ENCODE data around the gene RALA.

The RALA gene

DNA sequence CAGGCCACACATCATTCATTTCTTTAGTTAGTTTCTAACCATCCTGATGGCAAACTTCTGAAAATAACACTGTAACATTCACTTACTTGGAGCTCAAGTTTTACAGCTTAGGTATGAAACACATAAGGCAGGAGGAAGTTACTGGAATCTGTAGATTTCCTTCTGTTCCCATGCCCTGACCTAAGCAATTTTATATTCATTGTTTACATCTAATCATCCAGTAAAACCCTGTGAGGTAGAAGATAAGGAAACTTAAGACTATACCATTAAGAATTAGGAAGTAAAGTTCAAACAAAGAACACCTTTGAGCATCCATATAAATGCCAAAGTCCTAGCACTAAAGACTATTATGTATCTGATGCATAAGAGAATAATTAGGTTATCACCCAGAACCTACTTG lies 19.5 kb downstream of the RALA start:
- H3K4me3 Mint-ChIP-seq, result no peak overlapping the region
- H3K9me3 Mint-ChIP-seq, result peaks cover 2% of the 10 kb centered on the region
- TF ChIP-seq, protein P1, sequence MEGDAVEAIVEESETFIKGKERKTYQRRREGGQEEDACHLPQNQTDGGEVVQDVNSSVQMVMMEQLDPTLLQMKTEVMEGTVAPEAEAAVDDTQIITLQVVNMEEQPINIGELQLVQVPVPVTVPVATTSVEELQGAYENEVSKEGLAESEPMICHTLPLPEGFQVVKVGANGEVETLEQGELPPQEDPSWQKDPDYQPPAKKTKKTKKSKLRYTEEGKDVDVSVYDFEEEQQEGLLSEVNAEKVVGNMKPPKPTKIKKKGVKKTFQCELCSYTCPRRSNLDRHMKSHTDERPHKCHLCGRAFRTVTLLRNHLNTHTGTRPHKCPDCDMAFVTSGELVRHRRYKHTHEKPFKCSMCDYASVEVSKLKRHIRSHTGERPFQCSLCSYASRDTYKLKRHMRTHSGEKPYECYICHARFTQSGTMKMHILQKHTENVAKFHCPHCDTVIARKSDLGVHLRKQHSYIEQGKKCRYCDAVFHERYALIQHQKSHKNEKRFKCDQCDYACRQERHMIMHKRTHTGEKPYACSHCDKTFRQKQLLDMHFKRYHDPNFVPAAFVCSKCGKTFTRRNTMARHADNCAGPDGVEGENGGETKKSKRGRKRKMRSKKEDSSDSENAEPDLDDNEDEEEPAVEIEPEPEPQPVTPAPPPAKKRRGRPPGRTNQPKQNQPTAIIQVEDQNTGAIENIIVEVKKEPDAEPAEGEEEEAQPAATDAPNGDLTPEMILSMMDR (IDR thresholded peaks at IDR 0.05; ENCODE audit: unreplicated experiment in 3 of 3), result no peak
- no peak overlapping the region for H3K27ac Mint-ChIP-seq
- H3K4me1 Mint-ChIP-seq, result peaks cover 37% of the 10 kb centered on the region
- peaks cover 23% of the 10 kb centered on the region for H3K36me3 Mint-ChIP-seq (ENCODE audit: low read depth)
- no peaks in the 10 kb centered on the region for H3K27me3 Mint-ChIP-seq (ENCODE audit: low read depth)

DNA sequence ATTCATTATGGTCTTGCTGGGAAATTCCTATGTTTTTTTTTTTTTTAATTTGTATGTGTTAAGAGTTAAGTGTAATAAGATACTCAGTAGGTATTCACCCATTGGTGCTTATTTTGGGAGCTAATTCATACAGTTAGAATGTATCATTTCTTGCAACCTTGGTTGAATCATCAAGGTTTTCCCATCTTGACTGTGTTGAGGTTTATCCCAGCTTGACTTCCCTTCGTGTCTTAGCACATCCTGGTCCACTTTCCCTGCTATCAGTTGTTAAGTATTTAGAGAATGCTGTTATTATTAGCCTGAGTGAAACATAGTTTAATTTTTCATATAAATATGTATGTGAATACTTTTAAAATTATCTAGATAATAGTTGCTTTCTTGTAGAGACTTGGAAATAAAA lies 20.8 kb downstream of the RALA start:
- TF ChIP-seq, protein P1 (IDR thresholded peaks at IDR 0.05; ENCODE audit: unreplicated experiment in 3 of 3), result no peak
- peaks cover 37% of the 10 kb centered on the region for H3K4me1 Mint-ChIP-seq
- peaks cover 24% of the 10 kb centered on the region for H3K36me3 Mint-ChIP-seq (ENCODE audit: low read depth)
- H3K27me3 Mint-ChIP-seq (ENCODE audit: low read depth), result no peaks in the 10 kb centered on the region
- no peak overlapping the region for H3K4me3 Mint-ChIP-seq
- no peak overlapping the region for H3K27ac Mint-ChIP-seq
- no peaks in the 10 kb centered on the region for H3K9me3 Mint-ChIP-seq

DNA sequence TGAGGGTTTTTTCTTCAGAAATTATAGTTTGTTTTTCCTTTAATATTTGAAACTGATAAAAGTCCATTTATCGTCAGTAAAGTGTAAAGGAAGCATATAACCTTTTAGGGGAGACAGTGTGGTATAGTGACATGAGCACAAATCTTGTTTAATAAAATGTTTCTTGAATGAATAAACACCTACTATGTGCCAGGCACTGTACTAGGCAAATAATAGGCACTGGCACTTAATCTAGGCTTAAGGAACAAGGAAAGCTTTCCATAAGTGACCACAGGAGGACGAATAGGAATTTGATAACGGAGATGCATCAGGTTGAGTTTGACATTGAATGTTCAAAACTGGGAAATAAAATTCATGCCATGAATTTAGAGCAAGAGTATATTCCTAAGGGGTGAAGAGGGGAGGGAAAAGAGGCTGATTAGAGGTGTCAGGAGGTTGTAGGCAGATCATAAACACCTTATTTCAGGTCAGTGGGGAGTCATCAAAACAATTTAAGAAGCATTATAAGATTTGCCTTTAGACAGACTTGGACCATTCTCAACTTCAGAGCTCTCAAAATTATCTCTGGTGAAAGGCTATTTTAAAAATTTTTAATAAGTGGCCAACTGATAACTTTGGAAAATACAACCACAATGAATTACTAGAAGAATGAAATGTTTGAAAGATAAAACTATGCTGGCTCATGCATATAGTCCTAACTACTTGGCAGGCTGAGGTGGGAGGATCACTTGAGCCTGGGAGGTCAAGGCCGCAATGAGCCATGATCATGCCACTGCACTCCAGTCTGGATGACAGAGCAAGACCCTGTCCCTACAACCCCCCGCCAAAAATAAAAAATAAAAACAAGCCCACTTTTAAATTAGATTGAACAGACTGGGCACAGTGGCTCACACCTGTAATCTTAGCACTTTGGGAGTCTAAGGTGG lies 22.4 kb downstream of the RALA start:
- H3K4me1 Mint-ChIP-seq, result peaks cover 43% of the 10 kb centered on the region
- H3K27me3 Mint-ChIP-seq (ENCODE audit: low read depth), result no peaks in the 10 kb centered on the region
- no peaks in the 10 kb centered on the region for H3K9me3 Mint-ChIP-seq
- TF ChIP-seq, protein P1 (IDR thresholded peaks at IDR 0.05; ENCODE audit: unreplicated experiment in 3 of 3), result no peak
- H3K36me3 Mint-ChIP-seq (ENCODE audit: low read depth), result peaks cover 36% of the 10 kb centered on the region
- peak overlapping the region in 2 of 3 experiments; percentile 0 to 2 for H3K27ac Mint-ChIP-seq
- no peak overlapping the region for H3K4me3 Mint-ChIP-seq

DNA sequence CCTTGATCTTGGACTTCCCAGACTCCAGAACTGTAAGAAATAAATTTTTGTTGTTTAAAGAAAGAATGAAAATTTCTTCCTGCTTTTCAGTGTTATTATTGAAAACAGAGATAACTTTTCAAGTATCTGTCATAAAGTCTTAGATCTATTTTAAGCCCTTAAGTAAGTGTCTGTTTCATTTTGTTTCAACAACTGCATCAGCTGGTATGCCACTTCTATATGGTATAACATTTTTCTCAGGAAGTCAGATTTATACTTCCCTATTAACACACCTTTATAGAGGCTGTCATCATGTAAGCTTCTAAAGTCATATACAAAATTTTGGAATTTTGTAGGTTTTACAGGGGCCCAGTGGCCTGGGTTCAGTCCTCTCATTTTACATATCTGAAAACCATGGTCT lies 24.4 kb downstream of the RALA start:
- TF ChIP-seq, protein P1 (IDR thresholded peaks at IDR 0.05; ENCODE audit: unreplicated experiment in 3 of 3), result no peak
- Mint-ChIP-seq H3K27me3 (ENCODE audit: low read depth) (no peaks in the 10 kb centered on the region), H3K4me1 (peaks cover 34% of the 10 kb centered on the region), H3K4me3 (no peak overlapping the region), H3K27ac (no peak overlapping the region), H3K9me3 (no peaks in the 10 kb centered on the region), H3K36me3 (ENCODE audit: low read depth) (peaks cover 37% of the 10 kb centered on the region)

DNA sequence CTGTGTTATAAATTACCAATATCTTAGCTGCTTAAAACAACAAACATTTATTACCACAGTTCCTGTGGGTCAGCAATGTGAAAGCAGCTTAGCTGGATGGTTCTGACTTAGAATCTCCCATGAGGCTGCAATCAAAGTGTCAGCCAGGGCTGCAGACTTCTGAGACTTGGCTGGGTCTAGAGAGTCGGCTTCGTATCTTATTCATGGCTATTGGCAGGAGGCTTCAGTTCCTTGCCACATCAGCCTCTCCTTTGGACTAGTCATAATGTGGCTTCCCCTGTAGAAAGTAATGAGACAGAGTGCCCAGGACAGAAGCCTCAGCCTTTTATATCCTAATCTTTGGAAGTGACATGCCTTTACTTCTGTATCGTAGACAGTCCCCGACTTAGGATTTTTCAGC lies 27.3 kb downstream of the RALA start:
- Mint-ChIP-seq H3K9me3 (peaks cover 4% of the 10 kb centered on the region), H3K27ac (peak overlapping the region in 1 of 3 experiments; percentile 1), H3K27me3 (ENCODE audit: low read depth) (no peaks in the 10 kb centered on the region), H3K4me3 (no peak overlapping the region), H3K36me3 (ENCODE audit: low read depth) (peaks cover 42% of the 10 kb centered on the region), H3K4me1 (peaks cover 9% of the 10 kb centered on the region)
- TF ChIP-seq, protein P1 (IDR thresholded peaks at IDR 0.05; ENCODE audit: unreplicated experiment in 3 of 3), result no peak

DNA sequence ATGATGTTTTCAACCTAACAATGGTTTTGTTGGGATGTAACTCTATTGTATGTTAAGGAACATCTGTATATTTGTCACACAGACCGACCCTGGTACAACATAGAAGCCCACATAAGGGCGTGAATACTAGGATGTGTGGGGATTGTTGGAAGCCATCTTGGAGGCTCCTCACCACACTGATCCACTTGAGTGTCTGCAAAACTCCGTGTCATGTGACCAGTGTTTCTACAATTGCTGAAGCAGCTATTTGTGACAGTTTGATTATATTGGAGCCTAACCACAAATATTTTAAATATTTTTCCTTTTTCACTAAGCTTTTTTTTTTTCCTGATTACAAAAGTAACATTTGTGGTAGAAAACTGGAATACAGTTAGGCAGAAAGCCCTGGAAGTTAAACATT lies 27.9 kb downstream of the RALA start:
- TF ChIP-seq, protein P1 (IDR thresholded peaks at IDR 0.05; ENCODE audit: unreplicated experiment in 3 of 3), result no peak
- H3K36me3 Mint-ChIP-seq (ENCODE audit: low read depth), result peaks cover 48% of the 10 kb centered on the region
- H3K27me3 Mint-ChIP-seq (ENCODE audit: low read depth), result no peaks in the 10 kb centered on the region

More for the DNA sequence above, 27.9 kb downstream of the RALA start:
- H3K27ac Mint-ChIP-seq, result no peak overlapping the region
- H3K9me3 Mint-ChIP-seq, result peaks cover 6% of the 10 kb centered on the region
- no peak overlapping the region for H3K4me3 Mint-ChIP-seq
- peaks cover 7% of the 10 kb centered on the region for H3K4me1 Mint-ChIP-seq

Data from nephron (organoid).